NCI-H69 (cell line): ENCODE results near the gene KRTAP10-11.
"Not testable (repeated sequence)": the region's sequence is repeated elsewhere in the genome, so short reads cannot be mapped to it uniquely, and the experiment has no call there.

Experiments used
- DNase-seq: peaks from one replicate; lab custom pipeline; 2025; lab: John Stamatoyannopoulos, UW

The KRTAP10-11 gene

GRCh38 chr21:44646366-44647221 is at the start of gene KRTAP10-11:
Gene KRTAP10-11 (plus strand): TSS chr21:44646414. CDS start chr21:44646459, 45 bp downstream.
- DNase-seq: peak; percentile 94

GRCh38 chr21:44598061-44598460 is 48.2 kb upstream of the KRTAP10-11 start:
- DNase-seq: peak; percentile 61

GRCh38 chr21:44599264-44600029 is 46.8 kb upstream of the KRTAP10-11 start:
- no peak for DNase-seq

- DNase-seq: peak; percentile 70
These were observed 45.9 kb upstream of the KRTAP10-11 start, which contains the start of gene KRTAP10-7 for GRCh38 chr21:44600118-44600978. Gene KRTAP10-7 (plus strand): TSS chr21:44600597. CDS start chr21:44600622, 25 bp downstream.

GRCh38 chr21:44601091-44601490 is 45.1 kb upstream of the KRTAP10-11 start:
- peak; percentile 91 for DNase-seq

- peak; percentile 78 for DNase-seq
These were observed 44.4 kb upstream of the KRTAP10-11 start for GRCh38 chr21:44601596-44602462.

GRCh38 chr21:44602463-44602850 is 43.8 kb upstream of the KRTAP10-11 start:
- DNase-seq: no peak

- DNase-seq: no peak
These were observed 42.9 kb upstream of the KRTAP10-11 start for GRCh38 chr21:44603109-44603875.

GRCh38 chr21:44603911-44604310 is 42.3 kb upstream of the KRTAP10-11 start:
- DNase-seq: no peak

GRCh38 chr21:44606495-44606894 is 39.7 kb upstream of the KRTAP10-11 start:
- DNase-seq: no peak

GRCh38 chr21:44609193-44609592 is 37.0 kb upstream of the KRTAP10-11 start:
- no peak for DNase-seq

- DNase-seq: not testable (repeated sequence)
These were observed 35.9 kb upstream of the KRTAP10-11 start for GRCh38 chr21:44610157-44610843.

GRCh38 chr21:44611551-44611950 is 34.7 kb upstream of the KRTAP10-11 start:
- no peak for DNase-seq

- no peak for DNase-seq
These were observed 34.2 kb upstream of the KRTAP10-11 start, which contains the start of gene KRTAP10-8 for GRCh38 chr21:44612029-44612486. Gene KRTAP10-8 (plus strand): TSS chr21:44612079. CDS start chr21:44612101, 22 bp downstream.

- no peak for DNase-seq
These were observed 33.5 kb upstream of the KRTAP10-11 start for GRCh38 chr21:44612669-44613229.

GRCh38 chr21:44613386-44614155 is 32.6 kb upstream of the KRTAP10-11 start:
- DNase-seq: no peak

- DNase-seq: no peak
These were observed 32.0 kb upstream of the KRTAP10-11 start for GRCh38 chr21:44614161-44614631.

- DNase-seq: no peak
These were observed 31.2 kb upstream of the KRTAP10-11 start for GRCh38 chr21:44614961-44615391.
